Subcutaneous abdominal adipose tissue (tissue), 5 donors: ENCODE results near the gene CHID1.

Experiments used
- H3K27ac ChIP-seq: one replicate; pipeline ENCODE4 v1.7.0; 2013; ENCODE audit warnings: low read depth, mild to moderate bottlenecking, inconsistent platforms, low read length, moderate library complexity
- H3K27me3 ChIP-seq, 5 donors: one replicate each; pipeline ENCODE4 v1.7.0; 2013; ENCODE audit warnings: low read length in 5 of 5, inconsistent platforms in 1 of 5; ENCODE audit not compliant: control insufficient read depth in 5 of 5, insufficient read depth in 4 of 5
- H3K36me3 ChIP-seq, 5 donors: one replicate each; pipeline ENCODE4 v1.7.0; 2013; ENCODE audit warnings: low read length in 5 of 5; ENCODE audit not compliant: control insufficient read depth in 5 of 5, insufficient read depth in 5 of 5
- H3K4me1 ChIP-seq, 5 donors: one replicate each; pipeline ENCODE4 v1.7.0; 2013; ENCODE audit warnings: low read length in 5 of 5, mild to moderate bottlenecking in 3 of 5, moderate library complexity in 1 of 5; ENCODE audit not compliant: control insufficient read depth in 5 of 5, insufficient read depth in 5 of 5
- H3K4me3 ChIP-seq, 5 donors: one replicate each; pipeline ENCODE4 v1.7.0; 2013; ENCODE audit warnings: low read length in 5 of 5, low read depth in 1 of 5
- H3K9ac ChIP-seq, 5 donors: one replicate each; pipeline ENCODE4 v1.7.0; 2013; ENCODE audit warnings: low read length in 5 of 5, mild to moderate bottlenecking in 4 of 5, moderate library complexity in 3 of 5
- H3K9me3 ChIP-seq, 5 donors: one replicate each; pipeline ENCODE4 v1.7.0; 2013; ENCODE audit warnings: low read length in 5 of 5; ENCODE audit not compliant: control insufficient read depth in 5 of 5
- donor health status: healthy.
- donor health status: healthy.
- donor health status: healthy.
- donor health status: healthy.
- donor health status: healthy.

The CHID1 gene

DNA sequence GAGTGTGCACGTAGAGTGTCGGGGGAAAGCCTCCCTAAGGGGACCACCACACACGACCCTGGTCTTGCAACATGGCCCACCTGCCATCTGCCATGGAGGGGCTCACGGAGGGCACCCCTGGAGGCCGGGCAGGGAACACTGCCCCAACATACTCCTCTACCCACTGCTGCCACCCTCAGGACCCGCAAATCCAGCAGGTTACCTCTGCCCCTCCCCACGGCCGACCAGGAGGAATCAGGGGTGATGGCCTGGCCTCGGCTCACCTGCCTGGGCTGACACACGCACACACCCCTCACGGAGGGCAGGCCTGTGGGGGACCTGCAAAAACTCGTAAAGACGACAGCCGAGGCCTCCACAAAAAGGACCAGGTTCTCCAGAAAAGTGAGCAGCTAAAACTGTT is 30.2 kb downstream of the CHID1 start:
- Histone ChIP-seq H3K27me3 (no peaks in the 10 kb centered on the region), H3K4me1 (peaks cover 0 to 6% (median 0%) of the 10 kb centered on the region in 5 donors), H3K9me3 (no peaks in the 10 kb centered on the region), H3K27ac (no peak overlapping the region), H3K9ac (no peak overlapping the region), H3K4me3 (no peak overlapping the region), H3K36me3 (peaks cover 0 to 68% (median 36%) of the 10 kb centered on the region in 5 donors)

DNA sequence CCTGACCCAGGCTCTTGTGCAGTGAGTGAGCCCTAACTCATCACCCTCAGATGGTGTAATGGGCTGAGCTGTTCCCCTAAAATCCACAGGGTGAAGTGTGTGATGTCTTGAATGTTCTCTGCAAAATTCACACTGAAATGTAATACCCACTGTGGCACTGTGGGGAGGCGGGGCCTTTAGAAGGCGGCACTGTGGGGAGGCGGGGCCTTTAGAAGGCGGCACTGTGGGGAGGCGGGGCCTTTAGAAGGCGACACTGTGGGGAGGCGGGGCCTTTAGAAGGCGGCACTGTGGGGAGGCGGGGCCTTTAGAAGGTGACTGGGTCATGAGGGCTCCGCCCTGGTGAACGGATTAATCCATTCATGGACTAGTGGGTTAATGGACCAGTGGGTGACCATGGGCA is 33.0 kb downstream of the CHID1 start:
- H3K27ac ChIP-seq: no peak overlapping the region

DNA sequence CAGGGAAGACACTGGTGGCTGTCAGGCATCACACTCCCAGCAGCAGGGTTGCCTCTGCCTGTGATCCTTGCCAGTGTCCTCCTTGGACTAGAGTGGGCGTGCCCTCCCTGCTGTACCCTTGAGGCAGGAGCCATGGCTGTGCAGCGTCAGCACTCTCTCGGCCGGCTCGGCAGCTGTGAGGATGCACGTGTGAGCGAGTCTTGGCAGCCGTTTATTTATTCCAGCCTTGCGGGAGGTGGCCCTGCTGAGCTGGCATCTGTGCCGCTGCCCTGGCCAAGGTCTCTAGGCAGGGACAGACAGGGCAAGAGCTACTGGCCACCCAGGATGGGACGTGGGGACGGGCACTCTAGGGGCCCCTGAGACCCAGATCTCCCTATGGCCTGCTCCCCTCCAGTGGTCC is 34.1 kb downstream of the CHID1 start:
- H3K4me3 ChIP-seq: no peak overlapping the region
- no peak overlapping the region for H3K27ac ChIP-seq
- H3K4me1 ChIP-seq: peaks cover 0 to 6% (median 1%) of the 10 kb centered on the region in 5 donors
- H3K9ac ChIP-seq: no peak overlapping the region
- peaks cover 0 to 42% (median 29%) of the 10 kb centered on the region in 5 donors for H3K36me3 ChIP-seq
- H3K27me3 ChIP-seq: no peaks in the 10 kb centered on the region
- H3K9me3 ChIP-seq: no peaks in the 10 kb centered on the region

More for the DNA sequence above, 33.0 kb downstream of the CHID1 start:
- Histone ChIP-seq H3K4me3 (no peak overlapping the region), H3K9ac (no peak overlapping the region), H3K27me3 (no peaks in the 10 kb centered on the region), H3K9me3 (no peaks in the 10 kb centered on the region), H3K4me1 (peaks cover 0 to 6% (median 1%) of the 10 kb centered on the region in 5 donors), H3K36me3 (peaks cover 0 to 52% (median 32%) of the 10 kb centered on the region in 5 donors)

DNA sequence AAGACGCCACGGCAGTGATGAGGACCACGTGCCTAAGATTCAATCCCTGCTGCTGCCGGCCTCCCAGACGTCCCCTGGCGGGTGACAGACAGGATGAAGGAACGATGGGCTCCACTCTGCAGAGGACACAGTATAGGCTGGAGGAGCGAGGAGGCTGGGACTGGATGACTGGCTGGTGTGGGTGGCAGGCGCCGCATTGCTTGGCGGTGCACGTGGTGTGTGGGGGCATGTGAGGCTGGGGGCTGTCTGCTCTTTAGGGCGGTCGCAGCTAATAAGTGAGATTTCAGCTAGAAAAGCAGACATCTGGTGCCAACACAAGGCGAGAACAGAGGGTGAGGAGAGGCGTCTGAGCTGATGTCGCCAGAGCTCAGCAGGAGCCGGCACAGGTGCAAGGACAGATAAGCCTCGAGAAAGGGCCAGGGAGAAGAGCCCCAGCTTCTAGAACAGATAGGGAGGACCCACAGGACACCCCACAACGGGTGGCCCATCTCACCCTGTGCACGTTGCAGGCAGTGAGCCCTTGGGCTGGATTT is 34.8 kb downstream of the CHID1 start:
- H3K27me3 ChIP-seq: no peaks in the 10 kb centered on the region
- peaks cover 0 to 41% (median 27%) of the 10 kb centered on the region in 5 donors for H3K36me3 ChIP-seq
- no peaks in the 10 kb centered on the region for H3K9me3 ChIP-seq
- peaks cover 0 to 6% (median 1%) of the 10 kb centered on the region in 5 donors for H3K4me1 ChIP-seq
- no peak overlapping the region for H3K9ac ChIP-seq
- H3K27ac ChIP-seq: no peak overlapping the region
- no peak overlapping the region for H3K4me3 ChIP-seq

DNA sequence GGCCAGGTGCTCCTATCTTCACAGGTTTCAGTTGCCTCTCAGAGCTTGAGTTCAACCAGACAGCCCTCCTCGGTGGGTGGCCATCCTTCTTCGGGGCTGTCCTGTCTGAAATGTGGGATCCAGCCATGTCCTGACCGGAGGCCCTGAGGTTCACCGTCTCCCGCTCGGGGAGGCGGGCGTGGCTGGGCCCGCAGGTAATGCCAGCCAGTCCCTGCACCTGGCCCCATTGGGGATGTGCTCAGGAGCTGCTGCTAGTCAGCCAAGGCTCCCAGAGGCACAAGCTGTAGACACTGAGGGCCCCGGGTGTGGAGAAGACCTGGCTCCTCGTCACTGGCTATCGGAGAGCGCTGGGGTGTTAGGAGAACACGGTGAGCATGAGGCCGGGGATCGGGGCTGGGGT is 35.4 kb downstream of the CHID1 start:
- Histone ChIP-seq H3K9me3 (no peaks in the 10 kb centered on the region), H3K4me1 (peaks cover 0 to 6% (median 1%) of the 10 kb centered on the region in 5 donors), H3K27ac (no peak overlapping the region), H3K4me3 (no peak overlapping the region), H3K9ac (no peak overlapping the region), H3K36me3 (peaks cover 0 to 35% (median 22%) of the 10 kb centered on the region in 5 donors), H3K27me3 (no peaks in the 10 kb centered on the region)

DNA sequence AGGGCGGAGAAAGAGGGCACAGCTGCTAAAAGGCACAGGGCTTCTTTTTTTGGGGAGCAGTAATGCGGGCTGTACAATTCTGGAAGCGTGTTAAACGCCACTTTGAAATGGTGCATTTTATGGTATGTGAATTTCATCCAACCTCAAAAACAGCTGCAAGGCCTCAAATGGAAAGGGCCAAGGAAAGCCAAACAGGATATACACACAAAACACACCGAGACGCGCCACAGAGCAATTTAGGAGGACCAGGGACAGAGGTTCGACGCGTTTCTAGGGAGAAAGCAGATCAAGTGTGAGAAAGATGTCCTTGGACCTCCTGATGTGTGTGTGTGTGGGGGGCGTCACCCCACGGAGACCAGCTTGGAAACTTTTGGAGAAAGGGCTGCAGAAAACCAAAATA is 36.9 kb downstream of the CHID1 start:
- H3K4me3 ChIP-seq: no peak overlapping the region
- H3K4me1 ChIP-seq: peaks cover 0 to 6% (median 1%) of the 10 kb centered on the region in 5 donors
- no peaks in the 10 kb centered on the region for H3K9me3 ChIP-seq
- no peaks in the 10 kb centered on the region for H3K27me3 ChIP-seq
- H3K36me3 ChIP-seq: peaks cover 0 to 36% (median 18%) of the 10 kb centered on the region in 5 donors
- no peak overlapping the region for H3K27ac ChIP-seq
- no peak overlapping the region for H3K9ac ChIP-seq

DNA sequence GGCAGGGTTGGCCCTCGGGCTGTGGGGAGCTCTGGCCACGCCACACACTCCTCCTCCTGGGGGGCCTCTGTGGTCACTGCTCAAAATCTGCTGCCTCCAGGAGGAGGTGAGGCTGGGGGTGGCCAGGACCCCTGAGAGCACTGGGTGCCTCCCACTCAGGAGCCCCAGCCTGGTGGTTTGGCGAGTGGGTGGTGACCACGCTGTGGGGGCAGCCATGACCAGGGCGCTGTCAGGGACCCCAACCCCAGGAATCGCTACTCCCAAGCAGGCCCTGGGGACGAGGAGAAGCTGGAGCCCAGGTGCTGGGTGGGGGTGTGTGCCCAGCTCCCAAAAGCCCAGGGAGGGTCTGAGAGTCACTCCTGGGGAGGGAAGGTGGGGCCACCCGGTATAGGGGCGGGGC is 37.8 kb downstream of the CHID1 start:
- no peaks in the 10 kb centered on the region for H3K27me3 ChIP-seq
- H3K27ac ChIP-seq: no peak overlapping the region
- H3K36me3 ChIP-seq: peaks cover 0 to 45% (median 22%) of the 10 kb centered on the region in 5 donors
- H3K4me1 ChIP-seq: peaks cover 0 to 6% (median 1%) of the 10 kb centered on the region in 5 donors
- H3K9ac ChIP-seq: no peak overlapping the region
- no peaks in the 10 kb centered on the region for H3K9me3 ChIP-seq
- no peak overlapping the region for H3K4me3 ChIP-seq

DNA sequence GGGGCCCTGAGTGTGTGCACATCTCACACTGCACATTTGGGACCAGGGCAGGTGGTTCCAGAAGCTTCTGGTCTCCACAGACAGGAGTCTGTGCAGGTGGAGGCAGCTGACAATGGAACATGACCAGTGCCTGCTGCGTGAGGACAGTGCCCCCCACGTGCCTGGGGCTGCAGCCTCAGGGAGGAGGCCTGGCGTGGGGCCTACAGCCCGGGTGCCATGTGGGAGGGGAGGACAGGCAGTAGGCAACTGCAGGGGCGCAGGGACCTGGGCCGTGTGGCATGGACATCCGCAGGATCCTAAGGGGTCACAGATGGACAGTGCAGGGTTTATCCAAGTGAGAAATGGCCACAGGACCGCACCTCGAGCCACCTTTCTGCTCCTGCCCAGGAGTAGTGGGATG is 39.1 kb downstream of the CHID1 start:
- peaks cover 0 to 50% (median 24%) of the 10 kb centered on the region in 5 donors for H3K36me3 ChIP-seq
- H3K4me1 ChIP-seq: peaks cover 0 to 2% (median 0%) of the 10 kb centered on the region in 5 donors
- no peak overlapping the region for H3K27ac ChIP-seq
- no peaks in the 10 kb centered on the region for H3K27me3 ChIP-seq
- H3K9me3 ChIP-seq: no peaks in the 10 kb centered on the region
- no peak overlapping the region for H3K4me3 ChIP-seq
- H3K9ac ChIP-seq: no peak overlapping the region

DNA sequence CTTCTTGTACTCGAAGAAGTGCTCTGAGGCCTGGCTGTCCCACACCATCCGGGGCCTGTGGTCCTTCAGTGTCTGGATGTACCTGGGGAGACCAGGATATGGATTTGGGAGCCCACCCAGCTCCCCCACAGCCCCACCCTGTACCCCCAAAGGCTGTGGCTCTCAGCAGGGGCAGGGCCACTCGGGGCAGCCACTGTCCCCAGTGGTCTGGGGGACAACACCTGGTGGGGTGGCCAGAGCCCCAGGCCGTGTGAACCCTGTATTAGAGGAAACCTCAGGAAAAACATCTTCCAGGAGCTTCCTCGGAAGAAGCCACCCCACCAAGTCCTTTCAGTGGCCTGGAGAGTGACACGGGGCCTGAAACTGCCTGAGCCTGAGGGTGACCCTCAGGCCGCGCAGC is 40.2 kb downstream of the CHID1 start:
- no peak overlapping the region for H3K4me3 ChIP-seq
- H3K4me1 ChIP-seq: peaks cover 0 to 1% (median 0%) of the 10 kb centered on the region in 5 donors
- no peak overlapping the region for H3K27ac ChIP-seq
- no peak overlapping the region for H3K9ac ChIP-seq
- no peaks in the 10 kb centered on the region for H3K9me3 ChIP-seq
- H3K36me3 ChIP-seq: peaks cover 0 to 55% (median 32%) of the 10 kb centered on the region in 5 donors
- H3K27me3 ChIP-seq: no peaks in the 10 kb centered on the region

DNA sequence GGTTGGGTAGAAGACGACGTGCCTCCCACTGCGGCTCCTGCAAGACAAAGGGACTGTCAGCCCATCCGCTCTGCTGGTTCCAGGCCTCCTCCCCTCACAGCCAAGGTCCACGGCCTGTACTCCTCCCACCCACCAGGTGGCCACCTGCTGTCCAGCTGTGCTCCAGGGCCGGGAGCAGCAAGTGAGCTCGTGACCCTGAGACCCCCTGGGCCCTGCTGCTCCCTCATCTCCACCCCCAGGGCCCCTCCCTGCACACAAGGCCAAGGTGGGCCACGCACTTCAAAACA is 40.5 kb downstream of the CHID1 start:
- Histone ChIP-seq H3K27me3 (no peaks in the 10 kb centered on the region), H3K9me3 (no peaks in the 10 kb centered on the region), H3K4me3 (no peak overlapping the region), H3K27ac (no peak overlapping the region), H3K9ac (no peak overlapping the region), H3K4me1 (peaks cover 0 to 1% (median 0%) of the 10 kb centered on the region in 5 donors), H3K36me3 (peaks cover 0 to 55% (median 36%) of the 10 kb centered on the region in 5 donors)
